Epithelial cell of esophagus (primary cell): ENCODE measurements around the gene MEGF6.
A peak's percentile ranks its signal among the peaks of the same experiment; 100 is the strongest.

Source experiments
- DNase-seq: peaks from one replicate; pipeline ENCODE4 v3.0.0; 2010; ENCODE audit warnings: low read depth
- H3K4me3 ChIP-seq: 2 replicates; pipeline ENCODE4 v1.5.1; 2011; ENCODE audit warnings: mild to moderate bottlenecking, low read length, control low read depth
- TF ChIP-seq, protein P1 (sequence below): IDR thresholded peaks from 2 replicates; pipeline ENCODE4 v1.5.1; 2011; ENCODE audit warnings: low read depth, mild to moderate bottlenecking, low read length, control low read depth, inconsistent platforms; ENCODE audit not compliant: insufficient read depth; ENCODE audit errors: missing control alignments

The MEGF6 gene

DNA sequence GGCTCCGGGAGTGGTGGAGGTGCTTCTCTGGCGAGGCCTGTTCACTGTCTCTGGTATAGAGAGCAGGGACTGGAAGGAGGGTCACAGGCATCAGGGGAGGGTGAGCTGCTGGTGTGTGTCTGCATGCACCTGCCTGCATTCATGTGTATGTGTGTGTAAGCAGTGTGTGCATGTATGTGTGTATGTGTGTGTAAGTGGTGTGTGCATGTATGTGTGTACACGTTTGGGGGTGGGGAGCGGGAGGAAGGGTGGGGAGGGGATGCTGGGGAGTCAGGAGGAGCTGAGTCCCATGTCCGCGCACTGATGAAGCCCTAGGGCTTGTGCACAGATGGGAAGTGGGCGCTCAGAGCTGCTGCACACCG lies 107.8 kb downstream of the MEGF6 start:
- no peak overlapping the region for H3K4me3 ChIP-seq
- TF ChIP-seq, protein P1, sequence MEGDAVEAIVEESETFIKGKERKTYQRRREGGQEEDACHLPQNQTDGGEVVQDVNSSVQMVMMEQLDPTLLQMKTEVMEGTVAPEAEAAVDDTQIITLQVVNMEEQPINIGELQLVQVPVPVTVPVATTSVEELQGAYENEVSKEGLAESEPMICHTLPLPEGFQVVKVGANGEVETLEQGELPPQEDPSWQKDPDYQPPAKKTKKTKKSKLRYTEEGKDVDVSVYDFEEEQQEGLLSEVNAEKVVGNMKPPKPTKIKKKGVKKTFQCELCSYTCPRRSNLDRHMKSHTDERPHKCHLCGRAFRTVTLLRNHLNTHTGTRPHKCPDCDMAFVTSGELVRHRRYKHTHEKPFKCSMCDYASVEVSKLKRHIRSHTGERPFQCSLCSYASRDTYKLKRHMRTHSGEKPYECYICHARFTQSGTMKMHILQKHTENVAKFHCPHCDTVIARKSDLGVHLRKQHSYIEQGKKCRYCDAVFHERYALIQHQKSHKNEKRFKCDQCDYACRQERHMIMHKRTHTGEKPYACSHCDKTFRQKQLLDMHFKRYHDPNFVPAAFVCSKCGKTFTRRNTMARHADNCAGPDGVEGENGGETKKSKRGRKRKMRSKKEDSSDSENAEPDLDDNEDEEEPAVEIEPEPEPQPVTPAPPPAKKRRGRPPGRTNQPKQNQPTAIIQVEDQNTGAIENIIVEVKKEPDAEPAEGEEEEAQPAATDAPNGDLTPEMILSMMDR: no peak
- no peak for DNase-seq

GRCh38 chr1:3502641-3503524 lies 108.4 kb downstream of the MEGF6 start:
- DNase-seq: no peak
- no peak overlapping the region for H3K4me3 ChIP-seq
- TF ChIP-seq, protein P1: no peak

GRCh38 chr1:3501856-3502640 lies 109.3 kb downstream of the MEGF6 start:
- TF ChIP-seq, protein P1: no peak
- H3K4me3 ChIP-seq: no peak overlapping the region
- DNase-seq: peak; percentile 36

DNA sequence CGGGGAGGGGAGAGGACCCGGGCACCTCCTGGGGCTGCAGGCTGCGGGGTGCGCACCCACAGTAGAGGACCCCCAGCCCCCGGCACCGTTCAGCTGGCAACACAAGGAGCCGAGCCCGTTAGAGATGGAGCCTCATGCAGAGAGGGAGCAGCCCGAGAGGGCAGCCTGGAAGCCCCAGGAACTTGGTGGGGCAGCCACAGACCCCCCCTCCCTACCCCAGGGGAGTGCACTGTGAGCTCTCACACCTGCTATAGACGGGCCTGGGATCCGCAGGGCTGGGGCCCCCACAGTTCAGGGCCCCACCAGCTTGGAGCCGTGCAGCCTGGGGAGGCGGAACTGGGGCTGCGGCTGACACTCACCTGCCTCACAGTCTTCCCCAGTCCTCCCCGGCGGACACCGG lies 109.9 kb downstream of the MEGF6 start:
- TF ChIP-seq, protein P1: no peak
- DNase-seq: no peak

GRCh38 chr1:3500265-3500835 lies 111.0 kb downstream of the MEGF6 start:
- DNase-seq: no peak
- TF ChIP-seq, protein P1: no peak
- no peak overlapping the region for H3K4me3 ChIP-seq

More for the DNA sequence above, 109.9 kb downstream of the MEGF6 start:
- H3K4me3 ChIP-seq: no peak overlapping the region

- H3K4me3 ChIP-seq: no peak overlapping the region
- TF ChIP-seq, protein P1: no peak
- no peak for DNase-seq
Observed at GRCh38 chr1:3499611-3500010, 111.7 kb downstream of the MEGF6 start.
